ENCODE data around the gene CYP4F12.

CYP4F12 gene

DNA sequence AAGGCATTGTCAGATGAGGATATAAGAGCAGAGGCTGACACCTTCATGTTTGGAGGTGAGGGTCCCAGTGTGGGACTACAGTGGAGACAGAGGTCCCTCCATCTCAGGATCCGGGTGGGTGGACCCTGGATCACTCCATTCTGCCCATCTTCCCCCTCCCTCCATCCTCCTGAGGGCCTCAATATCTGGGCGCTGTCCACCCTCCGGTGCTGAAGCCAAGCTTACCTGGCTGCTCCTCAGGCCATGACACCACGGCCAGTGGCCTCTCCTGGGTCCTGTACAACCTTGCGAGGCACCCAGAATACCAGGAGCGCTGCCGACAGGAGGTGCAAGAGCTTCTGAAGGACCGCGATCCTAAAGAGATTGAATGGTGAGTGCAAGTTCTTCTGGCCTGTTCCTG is 11.9 kb downstream of the CYP4F12 start:
- H3K27ac ChIP-seq, result no peak overlapping the region
- TF ChIP-seq, protein P1, sequence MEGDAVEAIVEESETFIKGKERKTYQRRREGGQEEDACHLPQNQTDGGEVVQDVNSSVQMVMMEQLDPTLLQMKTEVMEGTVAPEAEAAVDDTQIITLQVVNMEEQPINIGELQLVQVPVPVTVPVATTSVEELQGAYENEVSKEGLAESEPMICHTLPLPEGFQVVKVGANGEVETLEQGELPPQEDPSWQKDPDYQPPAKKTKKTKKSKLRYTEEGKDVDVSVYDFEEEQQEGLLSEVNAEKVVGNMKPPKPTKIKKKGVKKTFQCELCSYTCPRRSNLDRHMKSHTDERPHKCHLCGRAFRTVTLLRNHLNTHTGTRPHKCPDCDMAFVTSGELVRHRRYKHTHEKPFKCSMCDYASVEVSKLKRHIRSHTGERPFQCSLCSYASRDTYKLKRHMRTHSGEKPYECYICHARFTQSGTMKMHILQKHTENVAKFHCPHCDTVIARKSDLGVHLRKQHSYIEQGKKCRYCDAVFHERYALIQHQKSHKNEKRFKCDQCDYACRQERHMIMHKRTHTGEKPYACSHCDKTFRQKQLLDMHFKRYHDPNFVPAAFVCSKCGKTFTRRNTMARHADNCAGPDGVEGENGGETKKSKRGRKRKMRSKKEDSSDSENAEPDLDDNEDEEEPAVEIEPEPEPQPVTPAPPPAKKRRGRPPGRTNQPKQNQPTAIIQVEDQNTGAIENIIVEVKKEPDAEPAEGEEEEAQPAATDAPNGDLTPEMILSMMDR (conservative IDR thresholded peaks at IDR 0.05), result no peak

DNA sequence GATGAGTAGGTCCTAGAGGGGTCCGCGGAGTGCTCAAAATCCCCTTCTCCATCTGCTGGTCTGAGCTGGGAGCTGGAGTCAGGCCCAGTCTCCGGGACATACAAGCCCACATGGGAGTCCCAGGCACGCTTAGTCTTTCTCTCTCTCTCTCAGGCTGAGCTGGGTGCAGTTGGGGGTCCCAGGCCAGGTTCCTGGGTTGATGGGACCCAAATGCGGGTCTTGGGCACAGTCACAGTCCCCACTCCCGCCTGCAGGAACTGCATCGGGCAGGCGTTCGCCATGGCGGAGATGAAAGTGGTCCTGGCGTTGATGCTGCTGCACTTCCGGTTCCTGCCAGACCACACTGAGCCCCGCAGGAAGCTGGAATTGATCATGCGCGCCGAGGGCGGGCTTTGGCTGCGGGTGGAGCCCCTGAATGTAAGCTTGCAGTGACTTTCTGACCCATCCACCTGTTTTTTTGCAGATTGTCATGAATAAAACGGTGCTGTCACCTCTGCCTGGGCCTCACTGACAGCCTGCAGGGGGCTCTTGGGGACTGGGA is 23.8 kb downstream of the CYP4F12 start:
- no peak overlapping the region for H3K27ac ChIP-seq
- TF ChIP-seq, protein P1 (conservative IDR thresholded peaks at IDR 0.05), result no peak

- H3K27ac ChIP-seq, result peak overlapping the region; percentile 49
- TF ChIP-seq, protein P1 (conservative IDR thresholded peaks at IDR 0.05), result no peak
Measured at GRCh38 chr19:15701757-15702533, 29.1 kb downstream of the CYP4F12 start.

DNA sequence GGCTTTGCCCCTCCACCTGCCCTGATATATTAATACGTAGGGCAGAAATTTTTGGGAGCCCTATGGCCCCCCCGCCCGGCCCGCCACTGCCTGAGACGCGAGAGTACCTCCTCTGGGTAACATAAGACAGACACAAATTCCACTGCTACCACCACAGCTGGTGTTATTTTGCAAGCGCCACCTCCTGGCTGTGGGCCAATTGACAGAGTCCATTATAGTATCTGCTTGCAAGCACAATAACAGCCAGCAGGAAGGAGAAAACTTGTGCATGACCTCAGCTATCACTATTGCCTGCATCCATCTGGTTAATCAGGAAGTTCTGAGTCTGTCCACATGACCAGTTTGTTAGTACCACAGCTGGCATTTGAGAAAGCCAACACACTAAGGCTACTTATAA is 29.6 kb downstream of the CYP4F12 start:
- peak overlapping the region; percentile 49 for H3K27ac ChIP-seq
- TF ChIP-seq, protein P1 (conservative IDR thresholded peaks at IDR 0.05), result peak; percentile 20

- no peak overlapping the region for H3K27ac ChIP-seq
- TF ChIP-seq, protein P1 (conservative IDR thresholded peaks at IDR 0.05), result no peak
Measured at GRCh38 chr19:15714638-15715037, 41.8 kb downstream of the CYP4F12 start.

GRCh38 chr19:15715642-15716041 is 42.8 kb downstream of the CYP4F12 start:
- no peak overlapping the region for H3K27ac ChIP-seq
- TF ChIP-seq, protein P1 (conservative IDR thresholded peaks at IDR 0.05), result no peak

- TF ChIP-seq, protein P1 (conservative IDR thresholded peaks at IDR 0.05), result no peak
- H3K27ac ChIP-seq, result no peak overlapping the region
Measured at GRCh38 chr19:15717809-15718208, 44.9 kb downstream of the CYP4F12 start.
